ENCODE data around the gene GRIPAP1. TPM values are rescaled to one million over a fixed set of nuclear protein-coding genes. Genes with fewer than 3 reads are reported as not detected.
A peak's percentile ranks its signal among the peaks of the same experiment; 100 is the strongest.

The GRIPAP1 gene
- total RNA-seq, 1 donor from 2014 or later: 20.7 TPM

GRCh38 chrX:48974033-48974432 lies 28.0 kb downstream of the GRIPAP1 start:
- TF ChIP-seq, protein P1, sequence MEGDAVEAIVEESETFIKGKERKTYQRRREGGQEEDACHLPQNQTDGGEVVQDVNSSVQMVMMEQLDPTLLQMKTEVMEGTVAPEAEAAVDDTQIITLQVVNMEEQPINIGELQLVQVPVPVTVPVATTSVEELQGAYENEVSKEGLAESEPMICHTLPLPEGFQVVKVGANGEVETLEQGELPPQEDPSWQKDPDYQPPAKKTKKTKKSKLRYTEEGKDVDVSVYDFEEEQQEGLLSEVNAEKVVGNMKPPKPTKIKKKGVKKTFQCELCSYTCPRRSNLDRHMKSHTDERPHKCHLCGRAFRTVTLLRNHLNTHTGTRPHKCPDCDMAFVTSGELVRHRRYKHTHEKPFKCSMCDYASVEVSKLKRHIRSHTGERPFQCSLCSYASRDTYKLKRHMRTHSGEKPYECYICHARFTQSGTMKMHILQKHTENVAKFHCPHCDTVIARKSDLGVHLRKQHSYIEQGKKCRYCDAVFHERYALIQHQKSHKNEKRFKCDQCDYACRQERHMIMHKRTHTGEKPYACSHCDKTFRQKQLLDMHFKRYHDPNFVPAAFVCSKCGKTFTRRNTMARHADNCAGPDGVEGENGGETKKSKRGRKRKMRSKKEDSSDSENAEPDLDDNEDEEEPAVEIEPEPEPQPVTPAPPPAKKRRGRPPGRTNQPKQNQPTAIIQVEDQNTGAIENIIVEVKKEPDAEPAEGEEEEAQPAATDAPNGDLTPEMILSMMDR (IDR thresholded peaks at IDR 0.05; ENCODE audit: borderline replicate concordance): no peak
- Histone ChIP-seq H3K36me3 (peaks cover 21% of the 10 kb centered on the region), H3K4me1 (peaks cover 11% of the 10 kb centered on the region), H3K4me3 (no peak overlapping the region), H3K27ac (replicated peaks) (no peak overlapping the region), H3K27me3 (ENCODE audit: low read depth) (no peaks in the 10 kb centered on the region), H3K9me3 (replicated peaks) (no peaks in the 10 kb centered on the region)
- DNase-seq: no peak
- intact Hi-C loops (cut with micrococcal nuclease): no loop called here

DNA sequence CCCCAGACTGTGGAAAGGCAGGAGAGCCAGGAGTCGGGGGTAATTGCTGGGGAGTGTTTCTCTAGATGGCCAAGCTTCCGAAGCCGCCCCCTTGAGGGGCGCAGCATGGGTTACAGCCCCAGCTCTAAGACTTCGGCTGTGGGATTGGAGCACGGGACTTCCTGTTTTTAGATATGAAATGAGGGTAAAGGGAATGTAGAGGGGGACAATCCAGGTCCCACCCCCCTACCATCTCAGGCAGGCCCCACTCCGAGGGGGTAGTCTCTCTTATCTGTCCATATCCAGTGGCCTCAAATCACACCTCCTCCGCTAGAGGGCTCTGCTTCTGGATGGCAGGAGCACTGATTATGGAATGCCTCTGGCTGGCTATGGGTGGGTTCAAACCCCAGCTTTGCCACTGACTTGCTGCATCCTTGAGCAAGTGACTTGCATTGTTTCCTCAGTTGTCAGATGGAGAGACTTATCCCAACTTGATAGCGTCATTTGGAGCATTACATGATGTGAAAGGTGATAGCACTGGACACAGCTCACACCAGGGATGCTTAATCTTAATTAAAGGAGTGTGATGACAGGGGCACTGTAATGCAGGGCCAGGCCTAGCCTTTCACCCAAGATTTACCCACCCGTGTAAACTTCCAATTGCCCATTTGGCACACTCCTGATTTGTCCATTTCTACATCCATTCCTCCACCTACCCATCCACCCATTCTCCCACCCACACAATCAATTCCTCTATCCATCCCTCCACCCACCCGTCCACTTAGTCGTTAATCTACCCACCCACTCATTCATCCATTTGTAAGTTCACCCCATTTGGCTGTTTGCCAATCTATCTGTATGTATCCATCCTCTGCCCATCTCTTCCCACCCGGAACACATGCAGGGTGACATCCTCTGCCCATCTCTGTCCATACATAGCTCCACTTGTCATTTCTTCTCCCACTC lies 29.6 kb downstream of the GRIPAP1 start:
- no peak for DNase-seq

GRCh38 chrX:48971249-48972219 lies 30.5 kb downstream of the GRIPAP1 start, which contains the start of gene KCND1:
Gene KCND1 (minus strand): TSS chrX:48971844. CDS start chrX:48970271, 1,573 bp downstream.
- Histone ChIP-seq H3K27ac (replicated peaks) (peak within 1 kb of the TSS; percentile 46), H3K9me3 (replicated peaks) (no peaks in the 10 kb centered on the region), H3K27me3 (ENCODE audit: low read depth) (no peaks in the 10 kb centered on the region), H3K4me3 (peak within 1 kb of the TSS; percentile 56), H3K4me1 (peaks cover 11% of the 10 kb centered on the region), H3K36me3 (peaks cover 11% of the 10 kb centered on the region)
- peak; percentile 27 for DNase-seq
- intact Hi-C loops (cut with micrococcal nuclease): no loop called here
- TF ChIP-seq, protein P1 (IDR thresholded peaks at IDR 0.05; ENCODE audit: borderline replicate concordance): no peak

More for the DNA sequence above, 29.6 kb downstream of the GRIPAP1 start:
- Histone ChIP-seq H3K27me3 (ENCODE audit: low read depth) (no peaks in the 10 kb centered on the region), H3K27ac (replicated peaks) (no peak overlapping the region), H3K4me1 (peaks cover 11% of the 10 kb centered on the region), H3K9me3 (replicated peaks) (no peaks in the 10 kb centered on the region), H3K36me3 (peaks cover 14% of the 10 kb centered on the region), H3K4me3 (peak overlapping the region; percentile 56)
- intact Hi-C loops (cut with micrococcal nuclease): no loop called here
- TF ChIP-seq, protein P1 (IDR thresholded peaks at IDR 0.05; ENCODE audit: borderline replicate concordance): peak; percentile 59

DNA sequence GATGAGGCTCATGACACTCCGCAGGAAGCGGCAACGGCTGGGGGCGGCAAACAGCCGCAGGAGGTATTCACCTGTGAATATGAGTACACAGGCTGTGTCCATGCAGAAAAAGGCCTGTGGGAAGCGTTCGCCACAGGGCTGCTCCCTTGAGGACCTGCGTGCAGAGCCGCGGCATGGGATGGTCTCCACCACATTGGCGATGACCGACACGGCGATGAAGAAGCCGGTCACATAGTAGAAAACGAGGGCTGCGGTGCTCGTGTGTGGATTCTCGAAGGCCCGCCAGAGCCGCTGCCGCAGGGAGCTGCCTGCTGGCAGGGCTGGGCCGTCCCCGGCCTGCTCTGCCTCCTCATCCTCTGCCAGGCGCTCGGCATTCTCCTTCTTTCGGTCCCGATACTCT lies 32.6 kb downstream of the GRIPAP1 start:
- no peaks in the 10 kb centered on the region for H3K36me3 ChIP-seq
- no peaks in the 10 kb centered on the region for H3K27me3 ChIP-seq (ENCODE audit: low read depth)
- no peaks in the 10 kb centered on the region for H3K9me3 ChIP-seq (replicated peaks)
- H3K4me1 ChIP-seq: peaks cover 11% of the 10 kb centered on the region
- intact Hi-C loops (cut with micrococcal nuclease): no loop called here
- H3K4me3 ChIP-seq: no peak overlapping the region
- DNase-seq: no peak
- TF ChIP-seq, protein P1 (IDR thresholded peaks at IDR 0.05; ENCODE audit: borderline replicate concordance): no peak
- no peak overlapping the region for H3K27ac ChIP-seq (replicated peaks)

DNA sequence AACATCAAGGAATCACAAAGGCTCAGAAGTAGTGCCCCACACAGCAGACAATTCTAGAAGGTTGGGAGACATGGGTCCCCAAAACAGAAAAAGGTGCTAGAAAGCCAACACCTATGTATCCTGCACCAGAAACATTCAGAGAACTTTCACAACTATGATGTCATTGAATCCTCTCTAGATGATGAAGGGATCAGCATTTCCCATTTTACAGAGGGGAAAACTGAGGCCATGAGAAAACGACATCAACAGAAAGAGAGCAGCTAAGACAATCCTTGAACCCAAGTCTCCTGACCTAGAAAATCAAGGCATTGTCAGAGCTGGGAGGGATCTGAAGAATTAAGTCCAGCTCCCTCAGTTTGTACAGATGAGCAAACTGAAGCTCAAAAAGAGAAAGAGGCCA lies 33.7 kb downstream of the GRIPAP1 start:
- Histone ChIP-seq H3K9me3 (replicated peaks) (no peaks in the 10 kb centered on the region), H3K4me3 (no peak overlapping the region), H3K4me1 (peaks cover 11% of the 10 kb centered on the region), H3K27me3 (ENCODE audit: low read depth) (no peaks in the 10 kb centered on the region), H3K27ac (replicated peaks) (no peak overlapping the region), H3K36me3 (no peaks in the 10 kb centered on the region)
- intact Hi-C loops (cut with micrococcal nuclease): no loop called here
- DNase-seq: no peak
- TF ChIP-seq, protein P1 (IDR thresholded peaks at IDR 0.05; ENCODE audit: borderline replicate concordance): no peak

Data from left ventricle myocardium inferior (tissue), 1 donor.